Kidney (tissue), 22 donors: ENCODE measurements around the gene ARL15. TPM values are rescaled to one million over a fixed set of nuclear protein-coding genes. Genes with fewer than 3 reads are reported as not detected.
"Not testable (repeated sequence)": the region's sequence is repeated elsewhere in the genome, so short reads cannot be mapped to it uniquely, and the experiment has no call there.

Experiments used
- DNase-seq, 5 donors: peaks; one replicate each; pipeline ENCODE4 v3.0.0-alpha.2; 2013 to 2020
- FAIRE-seq: peaks from 2 replicates; lab custom pipeline; 2012; peaks lifted over from hg19 to GRCh38; lab: Jason Lieb, UNC
- H3K27ac ChIP-seq, 2 donors: one replicate each; pipeline ENCODE4 v1.7.0; 2013; ENCODE audit warnings: low read depth in 2 of 2, low read length in 2 of 2, inconsistent platforms in 1 of 2
- H3K27me3 ChIP-seq: one replicate; pipeline ENCODE4 v1.7.1; 2013; ENCODE audit warnings: low read length, inconsistent platforms; ENCODE audit not compliant: control insufficient read depth, insufficient read depth
- H3K36me3 ChIP-seq, 3 donors: one replicate each; pipeline versions ENCODE4 v1.7.0 to v1.7.1; 2013; ENCODE audit warnings: low read length in 3 of 3, control low read depth in 1 of 3, inconsistent platforms in 1 of 3; ENCODE audit not compliant: insufficient read depth in 3 of 3, control insufficient read depth in 2 of 3
- H3K4me1 ChIP-seq, 3 donors: one replicate each; pipeline versions ENCODE4 v1.7.0 to v1.7.1; 2013; ENCODE audit warnings: low read length in 3 of 3, inconsistent platforms in 1 of 3, low read depth in 1 of 3; ENCODE audit not compliant: control insufficient read depth in 2 of 3, insufficient read depth in 2 of 3
- H3K4me3 ChIP-seq, 3 donors: one replicate each; pipeline versions ENCODE4 v1.7.0 to v1.8.1; 2013; ENCODE audit warnings: low read length in 3 of 3, control low read depth in 1 of 3, inconsistent platforms in 1 of 3
- H3K9ac ChIP-seq, 3 donors: one replicate each; pipeline versions ENCODE4 v1.7.0 to v1.7.1; 2013; ENCODE audit warnings: low read length in 3 of 3, control low read depth in 1 of 3, inconsistent platforms in 1 of 3
- H3K9me3 ChIP-seq, 3 donors: one replicate each; pipeline versions ENCODE4 v1.7.0 to v1.7.1; 2013; ENCODE audit warnings: low read length in 3 of 3, control low read depth in 1 of 3, inconsistent platforms in 1 of 3; ENCODE audit not compliant: control insufficient read depth in 2 of 3, insufficient read depth in 1 of 3
- intact Hi-C: fragments of 100-400 bp; cut with DNase I; formaldehyde crosslinking; loops from one replicate; pipeline ENCODE4 v1.11.1; 2022
- long read RNA-seq, 10 donors: library from polyadenylated mRNA in 1 of 10; unstranded in 1 of 10; transcript quantifications; one replicate each; pipeline ENCODE4 v2.0.0 and lab custom pipeline, GENCODE V29; 2021 to 2026
- polyA plus RNA-seq: library from polyadenylated mRNA; stranded (reverse); fragments of 350-450 nt; fragmentation: Illumina TruSeq; extraction: RNeasy Lipid Tissue Mini Kit (QIAGEN cat#74804); gene quantifications from one replicate; pipeline ENCODE4 v1.2.3, GENCODE V29; 2014; ENCODE audit warnings: low read depth, low replicate concordance; ENCODE audit not compliant: insufficient read depth
- total RNA-seq: library from RNA; stranded (reverse); fragmentation: NEBNext Ultra II Directional; extraction: Animal tissue kit (Norgen Biotek cat#: 25700); gene quantifications from one replicate; pipeline ENCODE4 v1.2.1, GENCODE V29; 2021
- TF ChIP-seq, protein P1 (sequence below): IDR thresholded peaks from 3 replicates; pipeline ENCODE4 v1.5.1; 2012; ENCODE audit warnings: mild to moderate bottlenecking, moderate library complexity, borderline replicate concordance; ENCODE audit not compliant: insufficient read depth; ENCODE audit errors: extremely low read depth
- donor health status: control.
- donor health status: control.
- donor health status: control.
- donor health status: control.
- donor health status: control.
- donor health status: DM: yes; HTN: yes; CAD: no.
- donor health status: Normal renal cell carcinoma (clear cell type).

Gene ARL15
- total RNA-seq (36.6 TPM), polyA plus RNA-seq (21.1 TPM)
- long read RNA-seq, donor 1, transcript ARL15-202 (5 exons, 2,486 nt) = major isoform, 6 of 6 reads
- long read RNA-seq, donor 1, partial matches to known transcripts = 0 of 6 reads
- long read RNA-seq, donor 1, other reads (novel, unspliced or antisense) = 0 of 6 reads
- long read RNA-seq, donor 2, transcript ARL15-204 (4 exons, 628 nt) = major isoform, 5 of 9 reads
- long read RNA-seq, donor 2, partial matches to known transcripts = 0 of 9 reads
- long read RNA-seq, donor 2, other reads (novel, unspliced or antisense) = 0 of 9 reads
- long read RNA-seq, donor 3, transcript ARL15-202 (5 exons, 2,486 nt) = major isoform, 8 of 11 reads
- long read RNA-seq, donor 3, partial matches to known transcripts = 0 of 11 reads
- long read RNA-seq, donor 3, other reads (novel, unspliced or antisense) = 0 of 11 reads
- long read RNA-seq, donor 4, partial matches to known transcripts = 0 of 2 reads
- long read RNA-seq, donor 4, other reads (novel, unspliced or antisense) = 0 of 2 reads
- long read RNA-seq, donor 5 = 0 reads
- long read RNA-seq, donor 6, transcript ARL15-202 (5 exons, 2,486 nt) = major isoform, 5 of 11 reads
- long read RNA-seq, donor 6, partial matches to known transcripts = 0 of 11 reads
- long read RNA-seq, donor 6, other reads (novel, unspliced or antisense) = 0 of 11 reads
- long read RNA-seq, donor 7, partial matches to known transcripts = 0 of 6 reads
- long read RNA-seq, donor 7, other reads (novel, unspliced or antisense) = 5 of 6 reads
- long read RNA-seq, donor 8, partial matches to known transcripts = 0 of 7 reads
- long read RNA-seq, donor 8, other reads (novel, unspliced or antisense) = 0 of 7 reads
- long read RNA-seq, donor 9, partial matches to known transcripts = 0 of 2 reads
- long read RNA-seq, donor 9, other reads (novel, unspliced or antisense) = 0 of 2 reads
- long read RNA-seq, donor 10, transcript ARL15-202 (5 exons, 2,486 nt) = major isoform, 8 of 10 reads
- long read RNA-seq, donor 10, partial matches to known transcripts = 0 of 10 reads
- long read RNA-seq, donor 10, other reads (novel, unspliced or antisense) = 0 of 10 reads

DNA sequence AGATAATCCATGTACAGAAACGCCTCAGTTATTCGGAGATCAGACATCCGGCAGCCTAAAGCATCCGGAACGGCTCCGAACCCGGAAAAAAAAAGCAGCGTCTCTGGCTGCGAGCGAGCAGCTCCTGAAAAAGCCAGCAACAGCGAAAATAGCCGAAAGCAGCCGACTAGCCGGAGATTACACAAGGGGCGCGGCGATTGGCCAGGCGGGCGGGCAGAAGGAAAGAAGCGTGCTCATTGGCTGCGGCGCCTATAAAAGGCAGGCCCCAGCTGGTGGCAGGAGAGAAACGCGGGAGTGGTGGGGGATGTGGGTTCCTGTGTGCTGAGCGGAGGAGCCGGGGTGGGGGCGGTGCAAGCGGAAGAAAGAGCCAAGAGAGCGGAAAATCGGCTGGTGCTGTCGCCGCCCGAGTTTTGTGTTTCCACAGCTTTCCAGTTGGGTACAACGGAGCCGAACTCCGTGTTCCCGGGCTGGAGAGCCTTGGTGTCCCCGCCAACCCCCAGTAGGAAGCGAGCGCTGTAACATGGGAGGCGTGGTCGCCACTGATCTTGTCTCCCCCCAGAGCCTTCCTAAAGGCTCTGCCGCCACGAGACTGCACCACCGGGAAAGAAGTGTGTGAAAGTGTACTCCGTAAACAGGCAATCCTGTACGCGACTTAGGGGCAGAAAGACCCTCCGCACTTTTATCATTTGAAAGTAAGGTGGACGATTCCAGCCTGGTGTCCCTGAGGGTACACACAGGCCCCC is at the start of gene ARL15:
Gene ARL15, minus strand, starts transcription at position 141 of the 743 bp plus-strand sequence.
- peak within 1 kb of the TSS; percentile 81 to 94 (median 91) for H3K4me3 ChIP-seq
- peaks cover 0 to 6% (median 2%) of the 10 kb centered on the region in 3 donors for H3K4me1 ChIP-seq
- DNase-seq (peak; percentile 99 to 100 (median 99)), FAIRE-seq (peak; percentile 97)
- no peaks in the 10 kb centered on the region for H3K36me3 ChIP-seq
- H3K27me3 ChIP-seq = no peaks in the 10 kb centered on the region
- H3K27ac ChIP-seq = peak within 1 kb of the TSS; percentile 80 to 93
- no peaks in the 10 kb centered on the region for H3K9me3 ChIP-seq
- peak within 1 kb of the TSS; percentile 83 to 93 (median 87) for H3K9ac ChIP-seq
- TF ChIP-seq, protein P1, sequence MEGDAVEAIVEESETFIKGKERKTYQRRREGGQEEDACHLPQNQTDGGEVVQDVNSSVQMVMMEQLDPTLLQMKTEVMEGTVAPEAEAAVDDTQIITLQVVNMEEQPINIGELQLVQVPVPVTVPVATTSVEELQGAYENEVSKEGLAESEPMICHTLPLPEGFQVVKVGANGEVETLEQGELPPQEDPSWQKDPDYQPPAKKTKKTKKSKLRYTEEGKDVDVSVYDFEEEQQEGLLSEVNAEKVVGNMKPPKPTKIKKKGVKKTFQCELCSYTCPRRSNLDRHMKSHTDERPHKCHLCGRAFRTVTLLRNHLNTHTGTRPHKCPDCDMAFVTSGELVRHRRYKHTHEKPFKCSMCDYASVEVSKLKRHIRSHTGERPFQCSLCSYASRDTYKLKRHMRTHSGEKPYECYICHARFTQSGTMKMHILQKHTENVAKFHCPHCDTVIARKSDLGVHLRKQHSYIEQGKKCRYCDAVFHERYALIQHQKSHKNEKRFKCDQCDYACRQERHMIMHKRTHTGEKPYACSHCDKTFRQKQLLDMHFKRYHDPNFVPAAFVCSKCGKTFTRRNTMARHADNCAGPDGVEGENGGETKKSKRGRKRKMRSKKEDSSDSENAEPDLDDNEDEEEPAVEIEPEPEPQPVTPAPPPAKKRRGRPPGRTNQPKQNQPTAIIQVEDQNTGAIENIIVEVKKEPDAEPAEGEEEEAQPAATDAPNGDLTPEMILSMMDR = no peak
- intact Hi-C loops = no loop called here

DNA sequence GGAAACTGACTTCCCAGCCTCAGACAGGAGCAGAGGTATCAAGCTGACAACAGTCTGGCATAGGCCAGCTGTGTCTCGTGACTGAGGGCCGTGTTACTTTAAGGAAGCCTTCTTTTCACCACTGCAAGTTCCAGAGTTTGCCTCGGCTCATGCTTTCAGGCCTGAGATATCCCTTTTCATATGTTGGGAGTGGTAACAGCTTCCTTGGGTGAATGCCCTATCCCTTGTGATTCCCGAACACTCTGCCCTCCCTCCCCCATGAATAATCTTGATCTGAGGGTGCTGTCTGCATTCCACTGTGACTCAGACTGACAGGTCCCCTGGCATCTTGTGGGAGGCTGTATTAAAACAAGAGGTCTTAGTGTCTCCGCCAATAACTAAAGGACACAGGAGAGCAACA is 49.7 kb upstream of the ARL15 start:
- Histone ChIP-seq H3K9me3 (no peaks in the 10 kb centered on the region), H3K4me3 (no peak overlapping the region), H3K9ac (no peak overlapping the region), H3K27ac (no peak overlapping the region), H3K36me3 (no peaks in the 10 kb centered on the region), H3K27me3 (no peaks in the 10 kb centered on the region), H3K4me1 (peaks cover 0 to 13% (median 4%) of the 10 kb centered on the region in 3 donors)
- intact Hi-C loops = no loop called here
- TF ChIP-seq, protein P1 = no peak
- FAIRE-seq (no peak), DNase-seq (peak in 3 of 5 donors; percentile 10 to 29 (median 12))

DNA sequence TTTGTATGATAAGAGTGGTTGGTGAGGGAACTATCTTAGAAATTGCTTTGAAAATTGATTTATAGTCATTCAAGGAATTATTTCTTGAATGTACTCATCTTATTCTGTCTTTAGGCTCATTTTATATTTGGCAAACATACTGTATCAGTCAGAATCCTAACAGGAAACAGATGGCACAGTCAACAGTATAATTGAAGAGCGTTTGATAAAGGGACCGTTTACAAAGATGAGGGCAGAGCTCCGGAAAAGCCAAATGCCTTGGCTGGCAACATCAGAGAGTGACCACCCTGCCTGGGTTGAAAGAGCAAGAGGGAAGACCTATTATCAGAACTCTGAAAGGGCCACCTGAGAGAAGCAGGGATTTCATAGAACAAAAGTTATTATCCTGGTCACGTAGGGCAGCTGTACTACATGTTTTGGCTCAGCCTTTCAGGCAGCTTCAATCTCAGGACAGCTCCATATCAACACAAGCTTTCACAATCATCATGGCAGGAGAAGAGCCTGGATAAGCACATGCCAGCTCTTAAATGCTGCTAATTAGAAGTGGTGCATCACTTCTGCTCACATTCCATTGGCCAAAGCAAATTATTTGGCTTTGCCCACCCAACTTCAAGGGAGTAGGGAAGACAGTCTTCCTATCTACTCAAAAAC is 47.2 kb upstream of the ARL15 start:
- FAIRE-seq (no peak), DNase-seq (no peak)
- intact Hi-C loops = no loop called here
- TF ChIP-seq, protein P1 = no peak
- H3K4me1 ChIP-seq = peaks cover 0 to 13% (median 4%) of the 10 kb centered on the region in 3 donors
- no peaks in the 10 kb centered on the region for H3K27me3 ChIP-seq
- no peak overlapping the region for H3K9ac ChIP-seq
- H3K36me3 ChIP-seq = no peaks in the 10 kb centered on the region
- no peak overlapping the region for H3K4me3 ChIP-seq
- peaks cover 0 to 7% (median 3%) of the 10 kb centered on the region in 3 donors for H3K9me3 ChIP-seq
- no peak overlapping the region for H3K27ac ChIP-seq

DNA sequence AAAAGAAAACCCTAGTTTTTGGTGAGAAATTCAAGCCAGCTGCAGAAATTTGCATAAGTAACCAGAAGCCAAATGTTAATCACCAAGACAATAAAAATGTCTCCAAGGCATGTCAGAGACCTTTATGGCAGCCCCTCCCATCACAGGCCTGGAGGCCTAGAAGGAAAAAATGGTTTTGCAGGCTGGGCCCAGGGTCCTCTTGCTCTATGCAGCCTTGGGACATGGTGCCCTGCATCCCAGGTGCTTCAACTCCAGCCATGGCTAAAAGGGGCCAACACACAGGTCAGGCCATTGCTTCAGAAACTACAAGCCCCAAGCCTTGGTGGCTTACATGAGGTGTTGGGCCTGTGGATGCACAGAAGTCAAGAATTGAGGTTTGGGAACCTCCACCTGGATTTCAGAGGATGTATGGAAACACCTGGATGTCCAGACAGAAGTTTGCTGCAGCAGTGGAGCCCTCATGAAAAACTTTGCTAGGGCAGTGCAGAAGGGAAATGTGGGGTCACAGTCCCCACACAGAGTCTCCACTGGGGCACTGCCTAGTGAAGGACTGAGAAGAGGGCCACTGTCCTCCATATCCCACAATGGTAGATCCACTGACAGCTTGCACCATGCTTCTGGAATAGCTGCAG is 43.7 kb upstream of the ARL15 start:
- not testable (repeated sequence) for H3K36me3 ChIP-seq

More for the DNA sequence above, 43.7 kb upstream of the ARL15 start:
- FAIRE-seq, H3K9me3 ChIP-seq, H3K27ac ChIP-seq, H3K27me3 ChIP-seq, H3K9ac ChIP-seq, H3K4me3 ChIP-seq, intact Hi-C loops, DNase-seq, H3K4me1 ChIP-seq: not testable (repeated sequence)
